Esophagus squamous epithelium (tissue), 4 donors: ENCODE data around the gene ANP32A.

Experiments used
- POLR2A ChIP-seq, 4 donors: fragments of 450-650 bp; IDR thresholded peaks; one replicate each; pipeline ENCODE4 v1.6.1; 2017; ENCODE audit warnings: antibody characterized with exemption in 4 of 4, mild to moderate bottlenecking in 4 of 4, moderate library complexity in 3 of 4
- TF ChIP-seq, protein P1 (sequence below), 6 experiments: fragments of 450-650 bp in 4 of 6; fragments of 200-600 bp in 2 of 6; sonication (generic) in 2 of 6; IDR thresholded peaks; one replicate each; pipeline ENCODE4 v1.5.1; 2016 to 2019; ENCODE audit warnings: antibody characterized with exemption in 6 of 6, mild to moderate bottlenecking in 4 of 6, moderate library complexity in 4 of 6

DNA sequence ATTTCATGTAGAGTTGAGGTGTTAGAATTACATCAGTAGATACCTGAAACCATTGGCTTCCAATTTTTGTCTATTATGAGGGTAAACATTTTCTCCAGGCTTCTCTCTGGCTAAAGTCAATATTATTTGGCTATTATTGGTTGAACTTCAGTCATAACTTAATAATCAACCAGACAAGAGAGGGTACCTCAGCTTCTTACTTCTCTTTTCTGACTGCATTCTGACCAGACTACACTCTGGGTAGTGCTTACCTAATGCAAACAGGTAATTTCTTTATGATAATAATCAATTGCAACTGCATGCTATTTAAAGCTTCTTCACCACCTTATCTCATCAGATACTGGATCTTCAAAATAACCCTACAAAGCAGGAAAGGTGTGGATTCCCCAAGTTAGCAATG is 85.1 kb downstream of the ANP32A start:
- TF ChIP-seq, protein P1, sequence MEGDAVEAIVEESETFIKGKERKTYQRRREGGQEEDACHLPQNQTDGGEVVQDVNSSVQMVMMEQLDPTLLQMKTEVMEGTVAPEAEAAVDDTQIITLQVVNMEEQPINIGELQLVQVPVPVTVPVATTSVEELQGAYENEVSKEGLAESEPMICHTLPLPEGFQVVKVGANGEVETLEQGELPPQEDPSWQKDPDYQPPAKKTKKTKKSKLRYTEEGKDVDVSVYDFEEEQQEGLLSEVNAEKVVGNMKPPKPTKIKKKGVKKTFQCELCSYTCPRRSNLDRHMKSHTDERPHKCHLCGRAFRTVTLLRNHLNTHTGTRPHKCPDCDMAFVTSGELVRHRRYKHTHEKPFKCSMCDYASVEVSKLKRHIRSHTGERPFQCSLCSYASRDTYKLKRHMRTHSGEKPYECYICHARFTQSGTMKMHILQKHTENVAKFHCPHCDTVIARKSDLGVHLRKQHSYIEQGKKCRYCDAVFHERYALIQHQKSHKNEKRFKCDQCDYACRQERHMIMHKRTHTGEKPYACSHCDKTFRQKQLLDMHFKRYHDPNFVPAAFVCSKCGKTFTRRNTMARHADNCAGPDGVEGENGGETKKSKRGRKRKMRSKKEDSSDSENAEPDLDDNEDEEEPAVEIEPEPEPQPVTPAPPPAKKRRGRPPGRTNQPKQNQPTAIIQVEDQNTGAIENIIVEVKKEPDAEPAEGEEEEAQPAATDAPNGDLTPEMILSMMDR (IDR thresholded peaks at IDR 0.05): no peak
- TF ChIP-seq POLR2A (IDR thresholded peaks at IDR 0.05): no peak
